Subcutaneous adipose tissue (tissue), 4 donors: ENCODE measurements around the gene TYW5. TPM values are rescaled to one million over a fixed set of nuclear protein-coding genes. Genes with fewer than 3 reads are reported as not detected.

Source experiments
- total RNA-seq, 4 donors: library from RNA; depleted of rRNA; stranded (reverse); fragments of >200 nt; gene quantifications; one replicate each; pipeline ENCODE4 v1.1.0, GENCODE V29; 2016
- TF ChIP-seq, protein P1 (sequence below): fragments of 450-650 bp; IDR thresholded peaks from one replicate; pipeline ENCODE4 v1.5.1; 2016; ENCODE audit warnings: low read depth, mild to moderate bottlenecking, control low read depth, antibody characterized with exemption, moderate library complexity

Gene TYW5, protein sequence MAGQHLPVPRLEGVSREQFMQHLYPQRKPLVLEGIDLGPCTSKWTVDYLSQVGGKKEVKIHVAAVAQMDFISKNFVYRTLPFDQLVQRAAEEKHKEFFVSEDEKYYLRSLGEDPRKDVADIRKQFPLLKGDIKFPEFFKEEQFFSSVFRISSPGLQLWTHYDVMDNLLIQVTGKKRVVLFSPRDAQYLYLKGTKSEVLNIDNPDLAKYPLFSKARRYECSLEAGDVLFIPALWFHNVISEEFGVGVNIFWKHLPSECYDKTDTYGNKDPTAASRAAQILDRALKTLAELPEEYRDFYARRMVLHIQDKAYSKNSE
- total RNA-seq: 1 to 10 TPM; 6.2 to 7.5 (median 6.9) TPM

DNA sequence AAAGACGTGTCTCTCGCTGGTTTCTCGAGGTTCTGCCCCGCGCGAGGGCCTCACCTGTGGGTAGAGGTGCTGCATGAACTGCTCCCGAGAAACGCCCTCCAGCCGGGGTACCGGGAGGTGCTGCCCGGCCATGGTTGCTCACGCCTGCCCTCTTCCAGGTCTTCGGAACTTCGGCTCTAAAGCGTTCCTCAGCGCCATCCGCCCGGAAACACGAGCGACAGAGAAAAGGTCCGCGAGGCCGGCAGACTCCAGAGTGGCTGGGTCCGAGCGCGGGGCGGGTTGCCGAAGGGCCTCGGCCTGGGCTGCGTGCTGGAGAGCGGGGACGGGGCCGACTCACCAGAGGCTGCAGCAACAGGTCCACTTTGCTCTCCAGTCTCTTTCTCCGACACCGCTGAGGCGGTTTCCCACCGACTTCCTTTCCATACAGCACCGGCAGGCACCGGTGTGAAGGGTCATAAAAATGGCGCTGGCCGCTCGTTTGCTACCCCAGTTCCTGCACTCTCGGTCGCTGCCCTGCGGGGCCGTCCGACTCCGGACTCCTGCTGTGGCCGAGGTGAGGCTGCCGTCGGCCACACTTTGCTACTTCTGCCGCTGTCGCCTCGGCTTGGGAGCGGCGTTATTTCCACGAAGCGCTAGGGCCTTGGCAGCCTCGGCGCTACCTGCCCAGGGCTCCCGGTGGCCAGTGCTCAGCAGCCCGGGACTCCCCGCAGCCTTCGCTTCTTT is at the start of gene TYW5, which contains the start of gene MAIP1:
Gene TYW5, minus strand, starts transcription at position 153 of the 723 bp plus-strand sequence. Its CDS starts 21 bp downstream, at position 132.
Gene MAIP1, plus strand, starts transcription at position 244 of the 723 bp plus-strand sequence. Its CDS starts 217 bp downstream, at position 461.
- TF ChIP-seq, protein P1, sequence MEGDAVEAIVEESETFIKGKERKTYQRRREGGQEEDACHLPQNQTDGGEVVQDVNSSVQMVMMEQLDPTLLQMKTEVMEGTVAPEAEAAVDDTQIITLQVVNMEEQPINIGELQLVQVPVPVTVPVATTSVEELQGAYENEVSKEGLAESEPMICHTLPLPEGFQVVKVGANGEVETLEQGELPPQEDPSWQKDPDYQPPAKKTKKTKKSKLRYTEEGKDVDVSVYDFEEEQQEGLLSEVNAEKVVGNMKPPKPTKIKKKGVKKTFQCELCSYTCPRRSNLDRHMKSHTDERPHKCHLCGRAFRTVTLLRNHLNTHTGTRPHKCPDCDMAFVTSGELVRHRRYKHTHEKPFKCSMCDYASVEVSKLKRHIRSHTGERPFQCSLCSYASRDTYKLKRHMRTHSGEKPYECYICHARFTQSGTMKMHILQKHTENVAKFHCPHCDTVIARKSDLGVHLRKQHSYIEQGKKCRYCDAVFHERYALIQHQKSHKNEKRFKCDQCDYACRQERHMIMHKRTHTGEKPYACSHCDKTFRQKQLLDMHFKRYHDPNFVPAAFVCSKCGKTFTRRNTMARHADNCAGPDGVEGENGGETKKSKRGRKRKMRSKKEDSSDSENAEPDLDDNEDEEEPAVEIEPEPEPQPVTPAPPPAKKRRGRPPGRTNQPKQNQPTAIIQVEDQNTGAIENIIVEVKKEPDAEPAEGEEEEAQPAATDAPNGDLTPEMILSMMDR: no peak

DNA sequence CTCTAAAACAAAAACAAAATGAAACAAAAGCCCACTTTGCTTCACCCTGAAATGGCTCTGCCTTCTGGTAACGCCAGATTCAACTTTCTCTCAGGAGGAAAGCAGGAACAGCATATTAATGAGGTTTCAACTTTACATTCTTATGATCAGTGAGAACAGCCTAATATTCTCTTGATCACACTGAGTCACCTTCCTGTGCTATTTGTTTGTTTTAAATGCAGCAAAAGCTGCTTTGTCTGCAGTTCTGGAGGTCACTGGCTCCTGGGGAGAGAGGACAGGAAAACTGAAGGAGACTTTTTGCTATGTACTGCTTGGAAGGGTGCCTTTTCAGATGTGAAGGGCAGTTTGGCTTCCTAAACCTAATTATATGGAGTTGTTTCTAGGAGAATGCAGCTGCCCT is 48.2 kb upstream of the TYW5 start:
- TF ChIP-seq, protein P1: no peak

DNA sequence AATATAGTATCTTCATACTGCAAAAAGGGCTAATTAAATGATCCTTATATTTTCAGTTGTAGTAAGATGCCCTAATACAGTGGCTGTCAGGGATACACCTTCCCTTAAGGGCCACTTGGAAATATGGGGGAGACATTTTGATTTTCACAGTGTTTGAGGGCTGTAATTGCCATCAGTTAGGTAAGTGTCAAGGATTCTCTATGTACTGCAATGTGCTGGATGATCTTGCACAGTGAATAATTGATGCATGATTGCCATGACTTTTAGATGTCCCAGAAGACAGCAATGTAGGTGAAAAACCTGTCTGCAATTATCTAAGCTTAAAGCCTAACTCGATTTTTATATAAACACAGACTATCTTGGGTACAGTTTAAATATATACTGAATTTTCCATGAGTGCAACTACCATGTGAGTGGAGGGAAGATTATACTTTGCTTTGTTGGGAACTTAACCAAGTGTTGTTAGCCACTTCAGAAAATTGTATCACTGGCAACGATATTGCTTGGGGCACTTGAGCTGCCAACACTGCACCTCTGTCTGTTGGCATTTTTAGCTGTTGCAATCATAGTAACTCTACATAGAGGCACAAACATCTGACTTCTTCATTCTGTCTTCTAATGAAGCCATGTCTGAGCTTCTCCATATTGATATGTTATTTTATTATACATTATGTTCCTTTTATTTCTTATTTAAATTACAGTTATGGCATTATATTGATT is 45.3 kb upstream of the TYW5 start:
- TF ChIP-seq, protein P1: no peak

DNA sequence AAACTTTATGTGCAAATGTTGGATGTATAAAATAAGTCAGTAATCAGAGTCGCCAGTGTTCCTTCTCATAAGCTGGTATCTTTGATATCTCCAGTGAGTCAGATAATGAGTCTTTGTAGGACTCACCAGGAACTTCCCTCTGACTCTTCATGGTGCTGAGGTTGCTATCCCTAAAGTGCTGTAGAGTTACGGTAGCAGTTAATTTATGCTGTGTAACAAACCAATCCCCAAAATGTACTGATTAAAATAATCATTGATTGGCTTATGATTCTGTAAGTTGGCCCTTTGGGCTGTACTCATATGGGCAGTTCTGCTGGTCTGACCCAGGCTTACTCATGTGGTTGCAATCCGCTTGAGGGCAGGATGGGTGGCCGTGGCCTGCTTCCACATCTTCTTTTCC is 43.9 kb upstream of the TYW5 start:
- TF ChIP-seq, protein P1: no peak

DNA sequence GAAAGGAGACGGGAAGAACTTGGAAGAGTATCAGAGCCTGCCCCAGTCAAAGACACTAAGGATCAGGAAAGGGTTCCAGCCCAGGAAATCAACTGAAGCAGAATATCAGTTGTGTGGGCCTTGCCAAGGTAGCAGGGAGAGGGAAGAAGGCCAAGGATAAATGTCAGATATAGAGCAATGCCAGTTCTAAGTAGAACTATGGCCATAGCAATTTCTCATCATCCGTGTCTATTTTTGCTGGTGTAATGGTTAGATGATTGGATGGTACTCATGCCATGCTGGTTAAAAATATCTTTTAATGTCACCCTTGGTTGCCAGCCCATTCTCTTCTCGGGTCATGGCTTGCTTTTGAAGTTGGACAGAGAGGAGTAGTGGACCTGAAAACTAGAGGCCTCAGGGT is 42.0 kb upstream of the TYW5 start:
- TF ChIP-seq, protein P1: no peak

DNA sequence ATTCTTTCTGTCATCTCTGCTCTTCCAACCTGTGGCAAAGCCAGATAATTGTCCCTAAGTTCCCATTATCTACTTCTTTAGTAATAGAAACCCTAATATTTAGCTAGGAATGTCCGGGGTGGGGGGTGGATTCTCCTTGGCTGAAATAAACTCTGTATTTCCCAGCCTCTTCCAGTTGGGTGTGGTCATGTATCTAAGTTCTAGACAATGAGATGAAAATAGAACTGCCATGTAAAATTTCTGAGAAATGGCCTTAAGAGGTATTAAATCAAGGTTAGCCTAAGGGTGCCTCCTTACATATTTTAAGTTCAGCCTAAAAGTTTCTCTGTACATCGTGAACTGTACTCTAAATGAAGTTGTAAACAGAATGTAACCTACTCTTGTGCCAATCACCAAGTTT is 39.6 kb upstream of the TYW5 start:
- TF ChIP-seq, protein P1: no peak

DNA sequence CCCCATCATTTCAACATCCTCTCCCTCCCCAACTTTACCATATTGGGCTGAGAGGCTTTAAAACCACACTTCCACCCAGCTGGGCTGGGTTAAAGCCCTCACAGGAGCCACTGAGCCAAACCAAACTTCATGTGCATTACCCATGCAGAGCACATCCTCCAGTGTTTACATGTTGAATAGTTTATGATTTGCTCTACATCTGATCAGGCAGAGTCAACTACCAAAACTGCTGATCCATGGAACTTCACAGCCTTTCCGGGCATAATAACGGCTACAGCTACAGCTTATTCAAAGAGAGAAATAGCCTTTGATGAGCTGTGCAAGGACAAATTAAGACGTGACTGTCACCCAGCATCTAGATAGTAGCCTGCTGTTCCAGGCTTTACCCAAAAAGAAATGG is 39.1 kb upstream of the TYW5 start:
- TF ChIP-seq, protein P1: no peak
